D341Med (cell line): ENCODE data around the gene SH3TC2.

ENCODE experiments used
- DNase-seq: peaks from one replicate; pipeline ENCODE4 v3.0.0; 2012; ENCODE audit warnings: low spot score

The SH3TC2 gene

DNA sequence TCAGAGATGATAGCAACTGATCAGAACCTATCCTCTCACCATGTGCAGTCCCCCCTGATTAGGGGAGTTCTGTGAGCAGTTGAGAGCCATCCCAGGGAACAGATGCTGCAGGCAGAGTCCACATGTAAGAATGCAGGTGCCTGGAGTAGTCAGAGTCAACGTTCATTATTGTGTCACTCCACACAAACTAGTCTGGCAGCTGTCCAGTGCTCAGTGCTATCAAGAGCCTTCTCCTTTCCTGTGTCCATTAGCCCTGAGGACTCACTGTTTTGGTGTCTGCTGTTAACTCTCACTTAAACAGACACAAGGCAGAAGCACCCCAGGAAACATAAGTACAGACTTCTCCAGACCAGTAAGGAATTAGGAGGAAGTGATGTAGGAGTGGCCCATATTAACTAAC is 2.5 kb downstream of the SH3TC2 start:
- DNase-seq, result no peak

DNA sequence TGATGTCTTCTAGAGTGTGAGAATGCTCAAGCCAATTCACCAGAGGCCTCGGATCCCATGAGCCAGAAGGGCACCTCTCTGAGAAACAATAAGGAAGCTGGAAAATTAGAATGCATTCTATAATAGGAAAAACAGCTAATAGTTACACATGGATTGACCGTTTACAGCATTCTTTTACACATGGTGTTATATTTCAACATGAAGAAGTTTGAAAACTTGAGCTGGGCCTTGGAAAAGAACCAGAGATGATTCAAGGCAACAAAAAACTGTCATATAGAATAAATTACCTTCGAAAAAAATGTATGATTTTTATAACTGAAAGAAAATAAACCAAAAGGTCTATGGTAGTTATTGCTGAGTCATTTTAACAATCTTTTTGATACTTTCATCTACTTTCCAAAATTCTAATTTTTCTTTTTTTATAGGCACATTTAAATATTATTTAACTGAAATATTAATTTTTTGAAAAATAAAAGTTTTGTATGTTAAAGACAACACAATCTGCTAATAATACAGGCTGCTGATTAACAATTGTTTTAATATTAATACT is 6.2 kb downstream of the SH3TC2 start:
- DNase-seq, result no peak

DNA sequence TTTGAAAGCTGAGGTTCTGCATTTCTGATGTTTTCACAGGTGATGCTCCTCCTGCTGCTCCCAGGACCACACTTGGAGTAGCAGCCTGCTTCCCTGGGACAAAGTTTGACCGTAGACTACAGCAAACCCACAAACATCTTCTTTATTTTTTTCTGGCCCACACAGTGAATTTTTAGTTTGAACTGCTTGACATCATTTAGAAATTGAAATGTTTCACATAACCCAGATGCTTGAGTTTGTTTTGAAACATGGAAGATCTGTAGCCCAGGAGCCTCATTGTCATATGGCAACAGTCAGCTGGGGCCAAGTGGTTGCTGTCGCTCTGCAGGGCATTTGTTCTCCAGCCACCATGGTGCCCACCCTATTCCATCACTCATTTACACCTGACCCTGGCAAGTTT is 8.4 kb downstream of the SH3TC2 start:
- DNase-seq, result no peak

DNA sequence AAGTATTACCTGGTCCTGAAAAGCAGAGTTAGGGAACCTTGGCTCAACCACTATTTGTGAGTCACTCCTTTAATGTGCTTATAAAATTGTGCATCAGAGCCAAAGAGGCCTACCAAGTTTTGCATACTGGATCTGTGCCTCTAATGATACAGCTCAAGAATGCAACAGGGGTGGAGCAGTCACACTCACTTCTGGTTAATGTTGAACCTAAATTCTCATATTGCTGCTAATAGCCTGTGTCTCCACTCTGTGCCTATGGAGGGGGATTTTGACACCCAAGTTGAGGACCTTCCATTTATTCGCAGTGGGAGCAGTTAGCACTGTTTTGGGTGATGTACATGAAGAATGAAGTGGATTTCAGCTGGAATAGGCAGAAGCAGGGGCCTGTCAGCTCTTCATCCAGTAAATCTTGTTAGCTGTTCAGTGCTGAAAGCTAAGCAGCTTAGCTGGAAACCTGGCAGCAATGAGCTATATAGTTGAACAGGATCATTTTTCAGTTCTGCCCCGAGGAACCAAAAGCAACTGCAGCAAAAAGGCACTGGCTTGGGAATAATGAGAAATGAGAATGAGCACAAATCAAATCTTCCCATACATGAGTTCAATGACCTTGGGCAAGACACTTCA is 9.7 kb downstream of the SH3TC2 start:
- DNase-seq, result peak; percentile 52

DNA sequence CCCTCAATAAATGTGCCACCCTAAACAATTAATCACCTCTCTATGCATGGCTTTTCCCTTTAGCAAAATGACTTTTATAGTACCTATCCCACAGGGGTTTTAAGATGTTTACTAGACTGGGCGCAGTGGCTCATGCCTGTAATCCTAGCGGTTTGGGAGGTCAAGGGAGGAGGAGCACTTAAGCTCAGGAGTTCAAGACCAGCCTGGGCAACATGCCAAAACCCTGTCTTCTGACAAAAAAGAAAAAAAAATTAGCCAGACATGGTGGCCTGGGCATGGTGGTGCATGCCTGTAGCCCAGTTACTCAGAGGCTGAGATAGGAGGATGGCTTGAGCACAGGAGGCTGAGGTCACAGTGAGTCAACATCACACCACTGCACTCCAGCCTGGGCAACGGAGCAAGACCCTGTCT is 13.5 kb downstream of the SH3TC2 start:
- no peak for DNase-seq

DNA sequence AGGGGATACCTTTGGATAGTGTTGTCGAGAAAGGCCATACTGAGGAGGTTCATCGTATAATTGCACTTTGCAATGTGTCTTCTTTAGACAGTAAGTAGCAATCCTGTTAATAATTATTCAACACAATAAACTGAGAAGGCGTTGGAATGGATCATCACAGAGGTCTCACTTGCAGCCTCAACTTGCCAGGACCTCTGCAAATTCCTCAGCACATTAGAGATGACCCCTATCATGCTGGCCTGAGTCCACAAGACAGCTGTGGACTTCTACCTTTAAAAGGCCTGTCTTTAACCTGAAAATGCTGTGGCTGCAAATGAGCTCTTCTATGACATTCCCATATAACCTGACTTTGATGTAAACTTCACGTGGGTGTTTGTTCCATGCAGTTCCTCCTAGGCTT is 14.1 kb downstream of the SH3TC2 start:
- DNase-seq, result no peak

DNA sequence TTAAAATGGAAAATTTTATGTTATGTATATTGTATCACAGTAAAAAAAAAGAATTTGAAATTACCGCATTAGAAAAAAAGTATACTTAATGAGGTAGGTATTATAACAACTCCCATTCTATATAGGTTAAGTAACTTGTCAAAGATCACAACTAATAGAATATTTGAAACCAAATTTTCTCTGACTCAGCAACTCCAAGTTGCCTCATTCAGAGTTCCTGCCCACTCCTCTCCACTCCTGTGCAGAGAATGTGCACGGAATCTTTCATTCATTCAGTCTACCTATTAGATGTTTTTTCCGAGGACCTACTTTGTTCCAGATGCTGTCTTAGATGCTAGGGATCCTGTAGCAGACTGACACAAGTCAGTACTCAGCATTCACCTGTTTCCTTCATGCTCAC is 15.4 kb downstream of the SH3TC2 start:
- no peak for DNase-seq

DNA sequence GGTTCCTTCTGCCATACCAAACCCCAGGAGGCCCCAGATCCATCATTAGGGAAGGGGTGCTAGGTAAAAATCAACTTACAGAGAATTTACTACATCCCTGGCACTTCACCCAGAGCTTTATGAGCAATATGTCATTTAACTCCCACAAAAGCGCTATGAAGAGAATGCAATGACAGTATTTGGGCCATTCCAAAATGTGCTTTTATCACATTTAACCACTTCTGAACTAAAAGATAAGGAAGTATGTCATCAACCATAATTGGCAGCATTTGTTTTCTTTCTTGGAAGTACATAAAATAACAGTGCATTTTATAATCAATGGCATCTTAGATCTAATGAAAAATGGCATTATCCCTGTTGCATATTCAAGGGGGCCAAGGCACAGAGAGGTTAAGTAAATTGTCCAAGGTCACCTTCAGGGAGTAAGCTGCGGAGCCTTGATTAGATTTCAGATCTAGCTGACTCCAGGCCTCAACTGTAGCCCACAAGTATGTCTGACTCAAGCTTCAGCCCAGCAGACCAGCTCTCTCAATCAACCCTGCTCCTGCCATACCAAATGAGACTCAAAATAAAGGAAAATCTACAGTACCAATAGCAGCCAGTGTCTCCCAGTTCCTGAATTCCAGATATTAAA is 16.5 kb downstream of the SH3TC2 start:
- no peak for DNase-seq

DNA sequence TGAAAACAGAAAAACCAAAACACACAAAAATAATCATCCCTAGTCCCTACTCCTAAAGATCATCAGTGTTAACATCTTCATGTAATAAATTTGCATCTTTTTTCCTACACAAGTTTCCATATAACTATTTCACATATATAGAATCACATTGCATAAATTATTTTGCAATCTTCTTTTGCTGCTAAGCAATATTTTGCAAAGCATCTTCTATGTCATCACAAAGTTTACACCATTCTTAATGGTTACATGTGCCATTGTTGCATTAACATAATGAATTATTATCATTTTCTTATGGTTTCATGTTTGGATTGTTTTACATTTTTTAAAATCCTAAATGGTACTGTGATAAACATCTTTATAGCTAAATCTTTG is 17.8 kb downstream of the SH3TC2 start:
- no peak for DNase-seq

DNA sequence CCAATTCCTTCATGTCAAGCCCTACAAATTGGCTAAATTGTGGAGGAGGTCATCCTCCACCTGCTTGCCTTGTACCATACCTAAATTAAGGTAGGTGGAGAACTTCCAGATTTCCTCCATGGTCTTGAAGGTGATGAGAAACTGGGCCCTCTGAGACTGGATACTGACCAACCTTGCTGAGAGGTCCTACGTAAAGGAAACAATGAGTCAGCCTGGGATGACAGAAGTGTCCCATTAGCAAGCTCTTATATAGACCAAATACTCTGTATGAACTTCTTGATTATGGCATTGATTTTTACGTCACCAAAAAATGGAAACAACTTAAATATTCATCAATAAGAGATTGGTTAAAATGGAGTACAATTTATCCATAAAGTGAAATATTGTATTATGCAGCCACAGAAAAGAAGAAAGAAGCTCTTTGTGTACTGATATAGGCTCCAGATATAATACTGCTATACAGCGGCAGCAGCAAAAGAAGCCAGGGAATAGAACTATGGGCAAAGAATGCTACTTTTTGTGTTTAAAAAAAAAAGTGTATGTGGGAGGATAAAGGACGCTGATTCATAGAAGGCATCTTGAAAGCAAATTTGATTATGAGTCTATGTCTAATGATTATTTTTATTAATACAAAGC is 18.3 kb downstream of the SH3TC2 start:
- DNase-seq, result no peak

DNA sequence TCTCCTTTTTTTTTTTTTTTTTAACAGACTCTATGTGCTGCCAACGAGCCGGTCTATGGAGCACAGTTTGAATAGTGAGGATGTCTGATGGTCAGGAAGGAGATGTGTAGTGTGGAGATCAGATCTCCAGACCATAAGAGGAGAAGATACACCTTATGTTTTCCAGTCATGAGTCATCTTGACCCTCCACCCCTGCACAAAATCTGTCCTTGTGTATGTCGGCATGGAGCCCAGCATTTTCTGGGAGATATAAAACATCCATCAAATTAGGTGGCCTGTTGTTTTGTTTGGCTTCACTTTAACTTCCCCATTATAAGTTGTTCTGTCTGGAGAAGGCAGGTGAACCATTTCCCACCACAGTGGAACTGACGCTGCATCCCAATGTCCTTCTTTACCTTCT is 19.2 kb downstream of the SH3TC2 start:
- DNase-seq, result no peak

DNA sequence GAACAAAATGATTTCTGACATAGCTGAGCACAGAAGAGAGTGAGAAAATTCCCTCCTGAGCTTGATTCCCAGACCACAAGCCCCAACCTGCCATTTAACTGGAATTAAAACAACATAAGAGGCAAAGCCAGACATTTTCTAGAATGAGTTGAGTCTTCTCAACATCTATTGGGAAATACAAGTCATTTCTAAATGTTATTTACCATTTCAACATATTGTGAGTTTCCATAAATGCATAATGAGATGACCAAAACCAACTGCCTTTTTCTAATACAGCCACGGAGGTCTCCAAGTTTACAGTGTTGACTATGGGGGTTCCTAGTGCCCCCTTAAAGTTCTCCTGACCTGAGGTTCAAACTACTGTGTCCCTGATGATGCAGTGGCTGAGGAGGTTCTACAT is 20.0 kb downstream of the SH3TC2 start:
- no peak for DNase-seq

DNA sequence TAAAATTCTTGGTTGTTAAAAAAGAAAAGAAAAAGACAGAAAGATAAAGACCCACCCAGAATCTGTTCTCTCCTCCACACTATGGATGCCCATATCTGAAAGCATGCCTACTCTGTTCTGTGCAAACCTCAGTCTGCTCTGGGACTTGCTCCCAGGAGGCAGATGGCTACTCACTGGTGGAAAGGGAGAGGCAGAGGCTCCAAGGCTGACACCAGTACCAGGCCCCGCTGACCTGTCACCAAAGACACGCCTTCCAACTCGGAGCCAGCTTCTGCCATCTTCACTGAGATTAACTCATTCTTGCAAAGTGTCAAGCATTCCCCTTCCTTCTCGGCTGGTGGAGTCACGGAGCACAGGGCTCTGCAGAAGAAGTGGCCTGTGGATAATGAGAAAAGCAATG is 21.6 kb downstream of the SH3TC2 start:
- no peak for DNase-seq

DNA sequence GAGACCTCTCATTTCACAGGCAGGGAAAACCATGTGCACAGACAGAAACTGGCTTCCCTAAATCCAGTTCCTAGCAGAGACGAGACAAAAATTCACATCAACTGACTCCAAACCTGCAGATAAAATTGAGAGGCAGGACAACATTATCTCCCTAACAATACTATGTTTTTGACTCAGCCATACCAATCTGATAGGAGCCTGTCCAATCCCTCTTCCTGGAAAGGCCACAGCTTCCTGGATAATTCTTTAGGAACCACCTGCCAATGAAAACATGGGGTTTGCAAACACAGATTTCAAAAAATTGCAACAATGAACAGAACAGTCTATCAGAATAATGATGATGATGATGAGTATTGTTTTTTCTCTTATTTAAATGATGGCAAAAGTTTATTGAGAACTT is 22.4 kb downstream of the SH3TC2 start:
- DNase-seq, result no peak

DNA sequence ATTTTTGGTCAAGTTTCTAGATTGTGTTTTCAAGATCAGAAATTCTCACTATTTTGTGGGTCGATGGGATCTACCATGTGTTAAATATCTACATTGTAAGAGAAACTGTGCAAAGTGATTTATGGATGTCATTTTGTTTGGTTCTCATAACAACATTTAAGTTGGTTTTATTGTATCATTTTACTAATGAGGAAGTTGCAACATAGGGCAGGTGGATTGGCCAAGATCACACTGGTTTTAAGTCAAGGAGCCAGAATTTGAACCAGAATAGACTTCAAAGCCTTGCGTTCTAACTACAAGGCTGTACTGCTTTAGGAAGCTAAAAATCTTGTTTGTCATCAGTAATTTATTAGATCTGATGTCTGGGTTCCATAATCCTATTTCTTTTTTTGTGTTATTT is 23.4 kb downstream of the SH3TC2 start:
- no peak for DNase-seq

DNA sequence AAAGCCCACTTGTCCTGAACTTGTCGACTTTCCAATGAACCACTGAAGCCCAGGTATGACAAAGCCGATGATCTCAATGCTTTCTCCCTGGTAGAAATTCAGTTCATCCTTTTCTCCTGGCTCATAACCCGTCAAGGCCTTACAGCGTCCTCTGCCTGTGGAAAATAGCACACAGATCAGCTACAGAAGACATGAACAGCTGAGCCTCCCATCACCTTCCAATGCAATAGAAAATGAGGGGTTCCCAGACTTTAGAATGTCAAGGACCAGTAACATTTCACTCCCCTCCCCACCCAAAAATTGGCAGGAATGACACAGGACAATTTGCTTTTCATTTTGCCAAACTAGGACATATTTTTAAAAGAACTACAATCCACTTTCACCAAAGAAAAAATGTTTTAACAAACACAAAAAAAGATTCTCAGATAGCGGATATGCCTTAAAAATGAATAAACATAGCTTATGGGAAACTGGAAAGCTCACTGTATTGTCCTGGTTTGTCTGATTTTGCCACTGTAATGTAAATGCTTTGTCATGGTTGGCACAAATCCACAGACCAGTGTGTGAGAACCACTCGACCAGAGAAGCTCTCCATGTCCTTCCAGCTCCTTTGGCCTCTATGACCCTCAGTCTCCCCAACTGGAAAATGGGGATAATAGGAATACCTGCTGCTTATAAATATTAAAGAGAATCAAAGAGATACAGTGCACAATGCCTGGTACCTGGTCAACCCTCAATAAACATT is 24.4 kb downstream of the SH3TC2 start:
- DNase-seq, result no peak

DNA sequence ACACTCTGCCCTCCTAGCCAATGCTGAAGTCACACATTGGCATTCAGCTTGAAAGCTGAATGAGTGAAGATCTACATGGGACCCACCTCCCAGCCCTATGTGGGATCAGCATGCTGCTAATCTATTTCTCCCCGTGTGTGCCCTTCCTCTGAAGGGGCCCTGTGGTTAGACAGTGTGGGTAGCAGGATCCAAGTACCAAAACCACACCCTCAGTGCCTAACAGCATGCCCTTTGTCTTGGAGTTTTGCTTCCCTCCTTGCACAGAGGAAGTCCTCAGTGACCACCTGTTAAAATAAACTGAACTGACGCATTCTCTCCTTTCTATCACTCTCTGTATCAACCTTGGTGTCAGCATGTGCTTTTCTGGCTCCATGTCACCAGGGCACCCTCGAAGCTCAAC is 25.0 kb downstream of the SH3TC2 start:
- DNase-seq, result no peak

DNA sequence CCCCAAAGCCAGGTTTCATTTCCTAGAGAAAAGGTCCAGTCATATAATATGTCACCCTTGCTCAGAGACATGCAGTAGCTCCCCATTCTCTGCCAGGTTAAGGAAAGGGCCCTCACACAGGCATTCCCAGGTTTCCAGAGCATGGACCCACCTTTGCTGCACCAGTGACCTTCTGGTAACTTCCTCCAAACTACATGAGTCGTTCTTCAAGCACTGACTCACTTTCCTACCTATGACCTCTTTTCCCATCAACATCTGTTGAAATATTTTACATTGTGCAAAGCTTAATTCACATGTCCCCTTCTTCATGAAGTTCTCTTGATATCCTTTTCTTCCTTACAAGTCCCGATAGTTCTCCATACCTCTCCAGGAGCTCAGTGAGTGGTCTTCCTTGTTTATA is 25.9 kb downstream of the SH3TC2 start:
- no peak for DNase-seq

DNA sequence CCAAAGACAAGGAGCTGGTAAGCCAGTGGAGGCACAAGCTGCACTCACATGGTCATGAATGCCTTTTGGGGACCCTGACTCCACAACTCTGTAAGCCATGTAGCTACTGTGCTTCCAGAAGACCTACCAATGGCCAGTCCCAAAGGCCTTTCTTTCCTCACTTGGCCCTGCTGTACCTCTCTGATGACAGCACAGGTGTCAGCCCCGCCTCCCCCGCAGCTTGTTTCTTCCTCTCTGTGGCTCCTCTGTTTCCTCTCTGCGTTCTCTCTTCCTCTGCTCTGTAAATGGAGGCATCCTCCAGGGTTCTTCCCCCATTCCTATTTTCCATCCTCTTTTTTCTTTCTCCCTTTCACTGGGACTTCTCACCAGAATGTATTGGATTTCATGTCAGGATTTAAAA is 26.7 kb downstream of the SH3TC2 start:
- no peak for DNase-seq

DNA sequence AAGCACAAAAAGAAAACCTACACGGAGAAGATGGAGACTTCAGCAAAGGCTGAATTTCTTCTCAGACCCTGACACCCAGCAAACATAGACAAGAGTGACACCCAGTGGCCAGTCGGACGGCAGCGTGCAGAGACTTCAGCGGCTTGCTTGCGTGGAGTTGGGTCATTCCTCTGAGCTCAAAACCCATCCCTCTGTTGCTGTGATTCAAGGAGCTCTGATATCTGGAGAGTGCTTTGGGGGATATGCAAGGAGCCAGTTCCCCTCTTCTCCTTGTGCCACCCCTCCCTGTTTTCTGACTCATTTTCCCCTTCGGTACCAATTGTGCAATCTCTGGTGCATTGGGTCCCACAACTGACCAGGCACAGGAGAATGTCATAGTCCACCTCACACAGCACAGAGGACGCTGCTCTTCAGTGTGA is 27.5 kb downstream of the SH3TC2 start:
- DNase-seq, result peak; percentile 71

DNA sequence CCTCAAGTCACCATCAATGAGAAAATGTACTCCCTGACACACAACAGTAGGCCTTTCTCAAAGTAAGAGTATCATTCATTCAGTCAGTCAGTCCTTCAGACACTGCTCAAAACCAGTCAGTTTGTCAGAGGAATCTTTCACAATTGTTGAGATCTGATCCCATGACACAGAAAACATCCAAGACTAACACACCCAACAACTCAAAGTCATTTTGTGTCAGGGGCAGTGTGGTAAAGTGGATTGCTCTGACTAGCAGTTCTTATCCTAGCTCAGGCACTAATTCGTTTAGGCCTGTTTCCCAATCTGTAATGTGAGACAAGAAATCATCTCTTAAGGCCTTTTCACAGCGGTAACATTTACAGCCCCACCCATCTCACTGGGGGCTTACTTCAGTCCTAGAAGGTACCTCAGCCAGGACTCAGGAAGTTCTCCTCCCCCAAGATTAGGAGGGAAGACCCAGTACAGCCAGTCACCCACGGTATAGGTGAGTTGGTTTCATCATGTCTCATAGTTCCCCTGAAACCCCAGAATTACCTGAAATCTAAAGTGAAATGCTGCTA is 31.9 kb downstream of the SH3TC2 start:
- no peak for DNase-seq

DNA sequence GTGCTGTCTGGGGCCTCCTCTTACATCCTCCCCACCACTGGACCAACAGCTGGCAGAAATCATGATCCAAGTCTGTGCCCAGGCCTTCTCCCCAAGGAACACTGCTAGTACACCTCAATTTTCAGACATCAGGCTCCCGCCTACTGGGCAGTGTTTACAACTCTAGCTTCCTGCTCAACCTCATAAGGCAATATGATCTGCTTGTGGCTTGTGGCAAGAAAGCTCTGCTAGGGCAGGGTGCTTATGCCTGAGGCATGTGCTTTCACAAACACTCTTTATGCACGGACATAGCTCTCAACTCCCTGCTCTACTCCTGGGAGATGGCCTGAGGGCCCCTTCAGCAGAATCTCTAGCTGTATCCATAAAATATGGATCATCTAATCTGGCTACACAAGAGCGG is 32.5 kb downstream of the SH3TC2 start:
- DNase-seq, result no peak

DNA sequence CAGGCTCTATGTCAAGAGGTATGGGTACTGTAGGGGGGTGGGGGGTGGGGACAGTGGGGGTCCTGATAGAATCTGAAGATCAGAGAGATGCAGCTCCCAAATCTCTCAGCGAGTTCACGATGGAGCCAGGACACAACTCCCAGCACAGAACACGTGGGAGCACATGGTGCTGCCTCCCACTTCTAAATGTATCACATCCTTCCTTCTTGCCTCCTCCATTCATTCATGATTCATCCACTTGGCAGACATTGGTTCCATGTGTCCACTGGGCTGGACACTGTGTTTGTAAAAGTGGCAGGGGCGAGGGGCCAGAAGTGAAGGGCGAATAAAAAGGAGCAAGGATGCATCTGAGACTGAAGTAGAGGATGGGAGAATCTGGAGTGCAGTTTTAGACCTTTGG is 33.9 kb downstream of the SH3TC2 start:
- no peak for DNase-seq
